ENCODE data around the gene CCDC137. TPM values are rescaled to one million over a fixed set of nuclear protein-coding genes. Genes with fewer than 3 reads are reported as not detected.

The CCDC137 gene
- total RNA-seq, 2 donors from 2014 or later = 3.8 to 5.1 TPM

- no peak for TF ChIP-seq CTCF (IDR thresholded peaks at IDR 0.05)
- Histone ChIP-seq H3K27me3 (no peaks in the 10 kb centered on the region), H3K4me1 (peaks cover 0 to 39% of the 10 kb centered on the region in 2 donors), H3K36me3 (peaks cover 42% of the 10 kb centered on the region), H3K4me3 (peak overlapping the region; percentile 97 to 98), H3K9me3 (no peaks in the 10 kb centered on the region), H3K27ac (peak overlapping the region; percentile 75 to 77)
- peak; percentile 74 for DNase-seq (ENCODE audit: low spot score)
Observed at GRCh38 chr17:81684442-81684911, 17.9 kb downstream of the CCDC137 start.

- TF ChIP-seq CTCF (IDR thresholded peaks at IDR 0.05) = no peak
- Histone ChIP-seq H3K27me3 (no peaks in the 10 kb centered on the region), H3K4me1 (peaks cover 0 to 36% of the 10 kb centered on the region in 2 donors), H3K27ac (peak overlapping the region in 1 of 2 donors; percentile 75), H3K36me3 (peaks cover 48% of the 10 kb centered on the region), H3K4me3 (peak overlapping the region; percentile 97 to 98), H3K9me3 (no peaks in the 10 kb centered on the region)
- no peak for DNase-seq (ENCODE audit: low spot score)
Observed at GRCh38 chr17:81685108-81685507, 18.6 kb downstream of the CCDC137 start.

GRCh38 chr17:81686614-81687013 lies 20.1 kb downstream of the CCDC137 start:
- Histone ChIP-seq H3K27me3 (no peaks in the 10 kb centered on the region), H3K9me3 (no peaks in the 10 kb centered on the region), H3K36me3 (peaks cover 63% of the 10 kb centered on the region), H3K4me3 (no peak overlapping the region), H3K4me1 (peaks cover 0 to 33% of the 10 kb centered on the region in 2 donors), H3K27ac (no peak overlapping the region)
- no peak for TF ChIP-seq CTCF (IDR thresholded peaks at IDR 0.05)
- DNase-seq (ENCODE audit: low spot score) = no peak

- DNase-seq (ENCODE audit: low spot score) = no peak
- no peak overlapping the region for H3K4me3 ChIP-seq
- TF ChIP-seq CTCF (IDR thresholded peaks at IDR 0.05) = no peak
- H3K27me3 ChIP-seq = no peaks in the 10 kb centered on the region
- peaks cover 77% of the 10 kb centered on the region for H3K36me3 ChIP-seq
- peaks cover 0 to 20% of the 10 kb centered on the region in 2 donors for H3K4me1 ChIP-seq
- no peak overlapping the region for H3K27ac ChIP-seq
- no peaks in the 10 kb centered on the region for H3K9me3 ChIP-seq
Observed at GRCh38 chr17:81687770-81688541, 21.4 kb downstream of the CCDC137 start.

GRCh38 chr17:81688616-81689015 lies 22.1 kb downstream of the CCDC137 start:
- Histone ChIP-seq H3K36me3 (peaks cover 83% of the 10 kb centered on the region), H3K27me3 (no peaks in the 10 kb centered on the region), H3K9me3 (no peaks in the 10 kb centered on the region), H3K4me1 (peaks cover 0 to 18% of the 10 kb centered on the region in 2 donors), H3K4me3 (no peak overlapping the region), H3K27ac (no peak overlapping the region)
- no peak for DNase-seq (ENCODE audit: low spot score)
- TF ChIP-seq CTCF (IDR thresholded peaks at IDR 0.05) = no peak

Data from right atrium auricular region (tissue), 2 donors.